Measurements from ENCODE around the gene PM20D2. TPM values are rescaled to one million over a fixed set of nuclear protein-coding genes. Genes with fewer than 3 reads are reported as not detected.
A peak's percentile ranks its signal among the peaks of the same experiment; 100 is the strongest.

Gene PM20D2
- polyA plus RNA-seq, 2 donors, result 3.4 to 5.5 TPM

DNA sequence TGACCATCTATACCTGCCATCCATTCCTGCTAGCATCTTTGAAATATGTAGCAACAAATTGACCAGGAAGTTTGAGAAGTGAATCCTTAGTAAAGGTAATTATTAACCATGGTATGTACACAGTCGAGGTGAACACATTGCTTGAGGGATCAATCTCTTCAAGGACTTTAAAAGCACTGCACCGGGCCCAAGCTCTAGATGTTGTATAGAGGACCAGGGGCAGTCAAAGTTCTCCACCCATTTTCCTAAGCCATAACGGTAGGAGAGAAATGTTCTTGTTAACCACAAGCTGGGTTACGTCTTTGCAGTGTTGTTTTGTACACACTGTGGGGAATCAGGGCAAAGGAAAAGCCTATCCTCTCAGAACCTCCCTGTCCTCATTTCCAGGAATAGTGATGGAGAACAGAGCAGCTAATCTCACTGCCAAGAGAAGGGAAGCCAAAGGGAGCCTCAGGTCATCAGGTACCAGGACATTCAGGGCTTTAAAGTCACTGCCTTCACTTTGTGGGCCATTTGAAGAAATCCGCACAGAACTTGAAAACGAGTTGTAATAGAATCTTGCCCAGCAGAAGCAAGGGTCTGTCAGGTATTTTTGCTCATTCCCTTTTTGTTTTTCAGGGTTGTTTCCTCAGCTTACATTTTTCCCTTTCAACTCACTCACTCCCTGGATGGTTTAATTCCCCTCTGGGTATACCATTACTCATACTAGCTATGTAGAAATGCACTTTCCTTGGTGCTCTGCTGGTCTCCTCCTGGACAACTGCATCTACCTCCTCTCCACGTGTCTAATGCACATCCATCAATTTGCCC, 5.3 kb upstream of the PM20D2 start:
- no peak overlapping the region for H3K27ac ChIP-seq (ENCODE audit: low read depth in 2 of 2, low read length in 1 of 2)
- no peaks in the 10 kb centered on the region for H3K9me3 ChIP-seq (ENCODE audit: control insufficient read depth in 2 of 2, insufficient read depth in 1 of 2, low read depth in 1 of 2, low read length in 1 of 2)
- no peaks in the 10 kb centered on the region for H3K4me1 ChIP-seq (ENCODE audit: control insufficient read depth in 2 of 2, insufficient read depth in 2 of 2, low read length in 1 of 2)
- H3K36me3 ChIP-seq (ENCODE audit: control insufficient read depth in 2 of 2, insufficient read depth in 2 of 2, low read length in 1 of 2), result no peaks in the 10 kb centered on the region
- H3K27me3 ChIP-seq (ENCODE audit: control insufficient read depth in 1 of 2, insufficient read depth in 2 of 2, low read length in 2 of 2), result no peaks in the 10 kb centered on the region
- H3K4me3 ChIP-seq (ENCODE audit: low read depth in 1 of 2, low read length in 2 of 2), result no peak overlapping the region
- 63 to 76% methylated on average over 7 of the region's 7 CpGs for WGBS, 2 donors

DNA sequence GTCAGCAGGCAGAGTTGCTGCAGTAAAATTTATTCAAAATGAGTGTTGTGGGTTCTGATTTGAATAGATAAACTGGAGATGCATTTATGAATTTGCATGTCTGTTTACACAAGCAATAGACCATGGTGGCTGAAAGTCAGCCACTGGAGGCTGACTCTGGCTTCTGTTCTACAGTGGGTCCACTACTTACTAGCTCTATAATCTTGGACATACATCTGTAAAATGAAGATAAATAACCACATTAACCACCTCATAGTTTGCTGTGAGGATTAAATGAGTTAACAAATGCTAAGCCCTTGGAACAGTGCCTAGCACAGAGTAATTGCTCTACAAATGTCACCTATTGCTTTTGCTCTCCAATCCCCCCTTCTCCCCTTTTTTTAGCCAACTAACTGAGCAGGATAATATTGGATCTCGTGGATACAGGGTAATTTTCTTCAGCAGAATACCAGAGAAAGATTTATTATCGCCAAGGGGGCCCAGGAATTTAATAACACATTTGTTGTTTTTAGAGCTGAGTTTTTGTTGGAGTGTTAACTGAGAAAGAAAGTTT, 1.4 kb upstream of the PM20D2 start:
- Histone ChIP-seq H3K4me1 (ENCODE audit: control insufficient read depth in 2 of 2, insufficient read depth in 2 of 2, low read length in 1 of 2) (no peaks in the 10 kb centered on the region), H3K27me3 (ENCODE audit: control insufficient read depth in 1 of 2, insufficient read depth in 2 of 2, low read length in 2 of 2) (no peaks in the 10 kb centered on the region), H3K4me3 (ENCODE audit: low read depth in 1 of 2, low read length in 2 of 2) (no peak overlapping the region), H3K9me3 (ENCODE audit: control insufficient read depth in 2 of 2, insufficient read depth in 1 of 2, low read depth in 1 of 2, low read length in 1 of 2) (no peaks in the 10 kb centered on the region), H3K36me3 (ENCODE audit: control insufficient read depth in 2 of 2, insufficient read depth in 2 of 2, low read length in 1 of 2) (no peaks in the 10 kb centered on the region), H3K27ac (ENCODE audit: low read depth in 2 of 2, low read length in 1 of 2) (no peak overlapping the region)
- WGBS, 2 donors, result 38 to 52% methylated on average over 2 of the region's 2 CpGs

DNA sequence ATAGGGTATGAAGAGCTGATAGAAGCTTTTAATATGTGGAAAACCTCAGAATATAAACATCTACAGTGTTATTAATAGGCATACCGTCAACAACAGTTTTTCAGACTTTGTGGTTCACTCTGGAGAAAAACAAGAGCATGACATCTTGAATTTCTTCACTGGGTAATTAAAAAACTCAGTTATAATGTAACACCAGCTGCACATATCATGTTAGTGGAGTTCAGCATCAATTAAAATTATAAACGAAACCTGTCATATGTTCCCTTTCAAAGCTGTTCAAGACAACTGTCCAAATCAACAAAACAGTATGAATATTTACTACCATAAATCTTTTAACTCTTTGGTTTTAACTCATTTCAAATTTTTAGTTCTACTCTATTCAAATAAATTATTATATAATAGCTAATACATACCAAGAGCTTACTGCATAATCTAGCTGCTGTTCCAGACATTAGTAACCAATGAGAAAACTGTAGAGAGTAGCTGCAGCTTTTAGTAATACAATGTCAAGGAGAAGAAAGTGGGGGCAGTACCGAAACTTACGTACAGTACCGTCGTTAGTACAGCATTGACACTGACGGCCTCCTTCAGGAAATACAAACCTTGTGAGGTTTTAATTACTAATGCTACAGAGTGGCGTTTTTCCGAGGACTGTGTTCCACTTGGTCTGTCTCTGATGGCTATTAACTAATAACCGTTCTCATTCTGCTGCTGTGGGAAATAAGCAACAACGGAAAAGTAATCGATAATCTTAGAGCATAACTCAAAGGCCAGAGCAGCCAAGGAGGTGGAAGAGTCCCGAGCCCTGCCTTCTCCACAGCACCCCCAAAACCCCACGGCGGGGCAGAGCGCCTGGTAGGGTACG, 532 bp upstream of the PM20D2 start:
- no peaks in the 10 kb centered on the region for H3K36me3 ChIP-seq (ENCODE audit: control insufficient read depth in 2 of 2, insufficient read depth in 2 of 2, low read length in 1 of 2)
- peak overlapping the region; percentile 61 to 86 for H3K4me3 ChIP-seq (ENCODE audit: low read depth in 1 of 2, low read length in 2 of 2)
- no peaks in the 10 kb centered on the region for H3K4me1 ChIP-seq (ENCODE audit: control insufficient read depth in 2 of 2, insufficient read depth in 2 of 2, low read length in 1 of 2)
- H3K27ac ChIP-seq (ENCODE audit: low read depth in 2 of 2, low read length in 1 of 2), result peak overlapping the region; percentile 73 to 79
- H3K9me3 ChIP-seq (ENCODE audit: control insufficient read depth in 2 of 2, insufficient read depth in 1 of 2, low read depth in 1 of 2, low read length in 1 of 2), result no peaks in the 10 kb centered on the region
- 4% methylated on average over 17 of the region's 17 CpGs for WGBS, 2 donors
- no peaks in the 10 kb centered on the region for H3K27me3 ChIP-seq (ENCODE audit: control insufficient read depth in 1 of 2, insufficient read depth in 2 of 2, low read length in 2 of 2)

DNA sequence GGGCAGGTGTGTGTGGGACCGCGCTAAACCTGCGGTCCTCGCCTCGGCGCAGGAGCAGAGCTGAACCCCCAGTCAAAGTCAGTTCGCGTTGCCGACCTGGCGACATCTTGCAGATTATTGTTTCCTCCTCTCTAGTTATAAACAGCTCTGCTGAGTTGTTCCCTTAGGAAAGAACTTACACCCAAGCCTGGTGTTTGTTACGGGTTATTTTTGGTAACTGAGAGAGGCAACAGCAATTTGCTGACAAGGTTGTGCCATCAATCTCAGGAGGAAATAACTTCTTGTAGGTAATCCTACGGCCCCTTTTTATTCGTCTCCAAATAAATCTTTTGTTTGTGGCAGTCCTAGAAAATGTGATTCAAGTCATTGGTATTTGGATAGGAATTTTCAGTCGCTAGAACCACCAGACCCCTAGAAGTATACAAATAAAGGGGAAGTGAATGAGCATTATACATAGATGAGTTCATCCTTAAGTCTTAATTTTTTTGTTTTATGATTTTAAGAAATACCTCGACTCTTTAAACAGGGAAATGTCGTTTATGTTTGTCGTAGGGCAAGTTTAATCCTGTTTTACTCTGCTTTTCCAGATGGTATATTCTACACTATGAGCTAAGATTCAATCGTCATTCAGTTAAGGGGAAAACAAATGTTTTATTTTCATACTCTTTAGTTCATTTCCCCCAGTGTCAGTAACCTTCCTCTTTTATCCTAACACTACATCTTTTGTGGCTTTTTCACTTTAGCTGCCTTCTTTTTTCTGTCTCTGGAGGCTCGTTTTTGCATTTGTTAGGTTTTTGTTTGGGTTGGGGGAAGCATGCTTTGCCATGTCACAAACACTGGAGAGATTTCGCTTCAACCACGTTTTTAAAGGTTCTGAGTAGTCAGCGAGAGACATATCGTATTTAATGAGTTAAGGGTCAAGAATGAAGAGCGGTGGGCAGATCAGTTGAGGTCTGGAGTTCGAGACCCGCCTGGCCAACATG, 1.2 kb downstream of the PM20D2 start:
- Histone ChIP-seq H3K4me3 (ENCODE audit: low read depth in 1 of 2, low read length in 2 of 2) (peak overlapping the region; percentile 61 to 86), H3K27me3 (ENCODE audit: control insufficient read depth in 1 of 2, insufficient read depth in 2 of 2, low read length in 2 of 2) (no peaks in the 10 kb centered on the region), H3K9me3 (ENCODE audit: control insufficient read depth in 2 of 2, insufficient read depth in 1 of 2, low read depth in 1 of 2, low read length in 1 of 2) (no peaks in the 10 kb centered on the region), H3K27ac (ENCODE audit: low read depth in 2 of 2, low read length in 1 of 2) (peak overlapping the region; percentile 73 to 79), H3K4me1 (ENCODE audit: control insufficient read depth in 2 of 2, insufficient read depth in 2 of 2, low read length in 1 of 2) (no peaks in the 10 kb centered on the region), H3K36me3 (ENCODE audit: control insufficient read depth in 2 of 2, insufficient read depth in 2 of 2, low read length in 1 of 2) (no peaks in the 10 kb centered on the region)
- 24 to 25% methylated on average over 26 of the region's 26 CpGs for WGBS, 2 donors

DNA sequence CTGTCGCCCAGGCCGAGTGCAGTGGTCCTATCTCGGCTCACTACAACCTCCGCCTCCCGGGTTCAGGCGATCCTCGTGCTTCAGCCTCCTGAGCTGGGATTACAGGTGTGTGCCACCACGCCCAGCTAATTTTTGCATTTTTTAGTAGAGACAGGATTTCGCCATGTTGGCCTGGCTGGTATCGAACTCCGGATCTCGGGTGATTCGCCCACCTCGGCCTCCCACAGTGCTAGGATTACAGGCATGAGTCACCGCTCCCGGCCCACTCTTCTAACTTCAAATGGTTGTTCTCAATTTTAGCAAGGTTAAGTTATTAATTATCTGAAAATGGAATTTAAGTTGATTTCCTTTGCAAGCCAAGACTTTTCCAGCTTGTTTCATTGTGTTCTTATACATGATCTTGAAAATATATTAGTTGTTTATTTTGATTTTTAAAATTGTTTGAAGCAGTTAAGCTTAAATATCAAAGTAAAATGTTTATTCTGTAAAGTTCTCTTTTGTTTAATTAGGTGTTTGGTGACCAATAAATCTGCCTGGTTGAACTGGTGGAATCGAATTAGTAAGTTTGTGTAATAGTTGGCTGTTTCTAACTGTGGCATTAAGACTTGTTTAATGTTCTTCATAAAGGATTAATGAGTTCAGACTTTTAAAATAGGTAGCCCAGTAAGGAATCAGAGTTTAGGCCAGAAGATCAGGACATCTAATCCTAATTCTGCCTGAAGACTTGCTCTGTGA, 2.3 kb downstream of the PM20D2 start:
- no peaks in the 10 kb centered on the region for H3K27me3 ChIP-seq (ENCODE audit: control insufficient read depth in 1 of 2, insufficient read depth in 2 of 2, low read length in 2 of 2)
- H3K4me1 ChIP-seq (ENCODE audit: control insufficient read depth in 2 of 2, insufficient read depth in 2 of 2, low read length in 1 of 2), result no peaks in the 10 kb centered on the region
- no peaks in the 10 kb centered on the region for H3K36me3 ChIP-seq (ENCODE audit: control insufficient read depth in 2 of 2, insufficient read depth in 2 of 2, low read length in 1 of 2)
- no peaks in the 10 kb centered on the region for H3K9me3 ChIP-seq (ENCODE audit: control insufficient read depth in 2 of 2, insufficient read depth in 1 of 2, low read depth in 1 of 2, low read length in 1 of 2)
- WGBS, 2 donors, result 76 to 80% methylated on average over 17 of the region's 17 CpGs
- H3K4me3 ChIP-seq (ENCODE audit: low read depth in 1 of 2, low read length in 2 of 2), result no peak overlapping the region
- H3K27ac ChIP-seq (ENCODE audit: low read depth in 2 of 2, low read length in 1 of 2), result peak overlapping the region in 1 of 2 donors; percentile 25

DNA sequence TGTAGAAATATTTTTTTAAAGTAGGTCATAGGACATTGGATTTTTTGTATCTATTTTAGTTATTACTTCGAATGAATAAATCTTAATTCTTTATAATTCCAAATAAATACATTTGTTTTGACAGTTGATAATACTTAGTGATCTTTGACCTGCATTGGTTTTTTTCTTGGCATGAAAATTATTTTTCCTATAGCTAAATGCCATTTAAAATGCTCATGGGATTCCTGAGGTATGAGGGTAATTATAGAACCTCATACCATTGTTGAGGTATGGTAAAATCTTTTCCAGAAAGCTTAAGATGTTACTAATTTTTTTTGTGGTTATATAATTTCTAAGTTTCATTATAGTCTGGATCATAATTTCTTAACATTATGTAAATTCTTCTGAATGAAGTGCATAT, 8.3 kb downstream of the PM20D2 start:
- no peaks in the 10 kb centered on the region for H3K4me1 ChIP-seq (ENCODE audit: control insufficient read depth in 2 of 2, insufficient read depth in 2 of 2, low read length in 1 of 2)
- H3K27me3 ChIP-seq (ENCODE audit: control insufficient read depth in 1 of 2, insufficient read depth in 2 of 2, low read length in 2 of 2), result no peaks in the 10 kb centered on the region
- no peaks in the 10 kb centered on the region for H3K36me3 ChIP-seq (ENCODE audit: control insufficient read depth in 2 of 2, insufficient read depth in 2 of 2, low read length in 1 of 2)
- H3K27ac ChIP-seq (ENCODE audit: low read depth in 2 of 2, low read length in 1 of 2), result no peak overlapping the region
- H3K4me3 ChIP-seq (ENCODE audit: low read depth in 1 of 2, low read length in 2 of 2), result no peak overlapping the region
- WGBS, 2 donors, result 68 to 82% methylated on average over 1 of the region's 1 CpG
- H3K9me3 ChIP-seq (ENCODE audit: control insufficient read depth in 2 of 2, insufficient read depth in 1 of 2, low read depth in 1 of 2, low read length in 1 of 2), result no peaks in the 10 kb centered on the region

DNA sequence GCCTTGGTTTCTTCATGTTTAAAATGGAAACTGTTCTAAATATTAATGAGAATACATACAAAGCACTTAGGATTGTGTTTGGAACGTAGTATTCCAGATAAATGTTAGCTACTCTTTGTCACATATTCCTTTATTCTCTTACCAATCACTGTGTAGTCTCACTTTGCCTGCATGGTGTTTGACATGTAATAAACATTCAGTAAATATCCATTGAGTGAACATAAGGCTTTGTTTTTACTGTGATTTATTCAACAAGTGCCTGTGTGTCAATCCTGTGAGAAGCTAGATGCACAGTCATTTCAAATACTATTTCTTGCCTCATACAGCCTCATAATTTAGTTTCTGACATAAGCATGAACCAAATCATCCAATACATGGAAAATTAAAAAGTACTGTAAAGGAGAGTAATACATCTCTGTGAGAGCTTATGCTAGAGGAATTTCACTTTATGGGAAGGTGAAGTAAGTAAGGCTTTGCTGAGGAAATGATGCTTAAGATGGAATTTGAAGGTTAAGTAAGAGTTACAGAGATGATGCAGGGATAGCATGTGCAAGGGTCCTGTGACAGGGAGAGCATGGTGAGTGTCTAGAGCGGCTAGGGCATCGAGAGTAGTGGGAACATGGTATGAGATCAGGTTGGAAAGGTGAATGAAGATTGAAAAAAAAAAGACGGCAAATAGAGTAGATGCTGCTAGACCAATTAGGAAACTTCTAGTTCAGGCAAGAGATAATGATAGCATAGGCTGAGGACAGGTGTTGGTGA, 14.7 kb downstream of the PM20D2 start:
- Histone ChIP-seq H3K36me3 (ENCODE audit: control insufficient read depth in 2 of 2, insufficient read depth in 2 of 2, low read length in 1 of 2) (peaks cover 3 to 9% of the 10 kb centered on the region in 2 donors), H3K27me3 (ENCODE audit: control insufficient read depth in 1 of 2, insufficient read depth in 2 of 2, low read length in 2 of 2) (no peaks in the 10 kb centered on the region), H3K4me1 (ENCODE audit: control insufficient read depth in 2 of 2, insufficient read depth in 2 of 2, low read length in 1 of 2) (no peaks in the 10 kb centered on the region), H3K4me3 (ENCODE audit: low read depth in 1 of 2, low read length in 2 of 2) (no peak overlapping the region), H3K9me3 (ENCODE audit: control insufficient read depth in 2 of 2, insufficient read depth in 1 of 2, low read depth in 1 of 2, low read length in 1 of 2) (no peaks in the 10 kb centered on the region), H3K27ac (ENCODE audit: low read depth in 2 of 2, low read length in 1 of 2) (no peak overlapping the region)
- WGBS, 2 donors, result 95 to 98% methylated on average over 4 of the region's 4 CpGs

DNA sequence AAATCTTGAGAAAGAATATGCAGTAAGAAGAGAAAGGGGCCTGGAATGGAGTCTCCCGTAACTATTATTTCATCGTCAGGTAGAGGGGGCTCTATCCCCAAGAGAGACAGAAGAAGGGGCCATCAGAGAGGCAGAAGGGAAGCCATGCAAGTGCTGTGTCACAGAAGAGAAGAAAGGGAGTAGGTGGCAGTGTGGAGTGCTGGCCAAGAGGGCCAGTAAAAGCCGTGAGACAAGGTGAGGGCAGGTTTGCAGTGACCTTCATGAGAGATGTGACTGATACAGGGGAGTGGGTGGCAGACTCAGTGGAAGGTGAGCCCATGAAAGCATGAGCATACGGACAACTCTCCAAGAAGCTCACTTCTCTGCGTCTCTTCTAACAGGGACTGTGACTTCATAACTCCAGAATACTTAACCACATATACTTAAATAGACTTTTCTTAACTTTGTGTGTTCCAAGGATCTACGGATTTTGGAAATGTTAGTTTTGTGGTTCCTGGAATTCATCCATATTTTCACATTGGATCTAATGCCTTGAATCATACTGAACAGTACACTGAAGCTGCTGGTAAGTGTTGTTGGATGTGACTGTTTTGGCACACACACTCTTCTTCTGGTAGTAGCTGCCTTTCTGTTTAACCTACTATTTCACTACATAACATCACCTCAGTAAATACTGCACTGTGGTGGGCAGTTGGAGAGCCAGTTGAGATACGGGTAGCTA, 15.6 kb downstream of the PM20D2 start:
- Histone ChIP-seq H3K27ac (ENCODE audit: low read depth in 2 of 2, low read length in 1 of 2) (peak overlapping the region; percentile 3 to 84), H3K4me1 (ENCODE audit: control insufficient read depth in 2 of 2, insufficient read depth in 2 of 2, low read length in 1 of 2) (no peaks in the 10 kb centered on the region), H3K36me3 (ENCODE audit: control insufficient read depth in 2 of 2, insufficient read depth in 2 of 2, low read length in 1 of 2) (peaks cover 3 to 9% of the 10 kb centered on the region in 2 donors), H3K4me3 (ENCODE audit: low read depth in 1 of 2, low read length in 2 of 2) (no peak overlapping the region), H3K27me3 (ENCODE audit: control insufficient read depth in 1 of 2, insufficient read depth in 2 of 2, low read length in 2 of 2) (no peaks in the 10 kb centered on the region), H3K9me3 (ENCODE audit: control insufficient read depth in 2 of 2, insufficient read depth in 1 of 2, low read depth in 1 of 2, low read length in 1 of 2) (no peaks in the 10 kb centered on the region)
- WGBS, 2 donors, result 70 to 83% methylated on average over 7 of the region's 7 CpGs

Measured in esophagus (tissue), 2 donors.